IMR-90 (cell line): ENCODE data around the gene PARL. TPM values are rescaled to one million over a fixed set of nuclear protein-coding genes. Genes with fewer than 3 reads are reported as not detected.
A peak's percentile ranks its signal among the peaks of the same experiment; 100 is the strongest.

Experiments used
- ATAC-seq: fragments of 200-7000 bp; cut with Tn5 transposase; 2 replicates; pipeline ENCODE4 v1.9.1; 2020; ENCODE audit warnings: low read depth, mild to moderate bottlenecking, moderate library complexity
- BruUV-seq: library from RNA; stranded (reverse); fragments of 400-500 nt; replicated peaks from 2 replicates; lab custom pipeline; 2021; lab: Mats Ljungman, UMichigan
- CTCF ChIA-PET: fragments of 300-600 bp; formaldehyde crosslinking; extraction: SDS; loops from one replicate; lab custom pipeline; 2021; ENCODE audit warnings: antibody characterized with exemption; lab: Yijun Ruan, JAX
- POLR2A ChIA-PET: fragments of 300-600 bp; sonication (Branson Sonifier 250); formaldehyde crosslinking; loops from one replicate; lab custom pipeline; 2022; ENCODE audit warnings: antibody characterized with exemption; ENCODE audit not compliant: unreplicated experiment; lab: Charles Lee
- DNase-seq: peaks from one replicate; pipeline ENCODE4 v3.0.0; 2013
- H2AFZ ChIP-seq: replicated peaks from 2 replicates; pipeline ENCODE3; 2013; ENCODE audit warnings: low read length, mild to moderate bottlenecking; ENCODE audit not compliant: poor library complexity
- H2AK5ac ChIP-seq: 2 replicates; pipeline ENCODE4 v1.6.1; 2013; ENCODE audit warnings: low read depth, low read length, inconsistent platforms
- H2AK9ac ChIP-seq: replicated peaks from 2 replicates; pipeline ENCODE3; 2013; ENCODE audit warnings: mild to moderate bottlenecking, low read depth, low read length, moderate library complexity; ENCODE audit not compliant: poor library complexity
- H2BK120ac ChIP-seq: 2 replicates; pipeline ENCODE4 v1.6.1; 2013; ENCODE audit warnings: low read depth, low read length, inconsistent platforms
- H2BK15ac ChIP-seq: 3 replicates; pipeline ENCODE4 v1.6.1; 2013; ENCODE audit warnings: low read depth, low read length, inconsistent platforms
- H2BK20ac ChIP-seq: 2 replicates; pipeline ENCODE4 v1.6.1; 2013; ENCODE audit warnings: low read depth, mild to moderate bottlenecking, inconsistent platforms, low read length, moderate library complexity
- H2BK5ac ChIP-seq: 2 replicates; pipeline ENCODE4 v1.6.1; 2013; ENCODE audit warnings: mild to moderate bottlenecking, low read depth, low read length, inconsistent platforms; ENCODE audit not compliant: poor library complexity, severe bottlenecking
- H3K14ac ChIP-seq: replicated peaks from 2 replicates; pipeline ENCODE4 v1.6.1; 2013; ENCODE audit warnings: low read depth, low read length, inconsistent platforms
- H3K18ac ChIP-seq: 2 replicates; pipeline ENCODE4 v1.6.1; 2013; ENCODE audit warnings: low read depth, low read length, control low read depth
- H3K23ac ChIP-seq: 2 replicates; pipeline ENCODE4 v1.6.1; 2013; ENCODE audit warnings: low read depth, low read length, inconsistent platforms
- H3K27ac ChIP-seq: 2 replicates; pipeline ENCODE4 v1.5.1; 2013; ENCODE audit warnings: mild to moderate bottlenecking, control low read depth, low read length; ENCODE audit not compliant: insufficient read depth
- H3K27me3 ChIP-seq: 2 replicates; pipeline ENCODE4 v1.6.1; 2013; ENCODE audit warnings: low read length; ENCODE audit not compliant: control insufficient read depth, insufficient read depth
- H3K36me3 ChIP-seq: 2 replicates; pipeline ENCODE4 v1.6.1; 2013; ENCODE audit warnings: low read length, mixed read lengths; ENCODE audit not compliant: control insufficient read depth, insufficient read depth
- H3K4ac ChIP-seq: 2 replicates; pipeline ENCODE4 v1.6.1; 2013; ENCODE audit warnings: low read depth, low read length, inconsistent platforms
- H3K4me1 ChIP-seq: 2 replicates; pipeline ENCODE4 v1.6.1; 2013; ENCODE audit warnings: low read length, mixed read lengths; ENCODE audit not compliant: control insufficient read depth, insufficient read depth
- H3K4me2 ChIP-seq: 2 replicates; pipeline ENCODE4 v1.6.1; 2013; ENCODE audit warnings: low read depth, mild to moderate bottlenecking, control low read depth, low read length, moderate library complexity
- H3K4me3 ChIP-seq: 2 replicates; pipeline ENCODE4 v1.5.1; 2013; ENCODE audit warnings: low read depth, mild to moderate bottlenecking, control low read depth, low read length, moderate library complexity; ENCODE audit not compliant: insufficient read depth
- H3K56ac ChIP-seq: 2 replicates; pipeline ENCODE4 v1.6.1; 2013; ENCODE audit warnings: low read length, inconsistent platforms; ENCODE audit not compliant: insufficient read depth; ENCODE audit errors: extremely low read depth
- H3K79me1 ChIP-seq, 2 experiments: 2 replicates each; pipeline ENCODE4 v1.6.1; 2013; ENCODE audit warnings: low read length in 2 of 2, inconsistent platforms in 1 of 2, low read depth in 1 of 2
- H3K9ac ChIP-seq: 2 replicates; pipeline ENCODE4 v1.6.1; 2013; ENCODE audit warnings: low read depth, low read length, control low read depth
- H3K9me1 ChIP-seq: 2 replicates; pipeline ENCODE4 v1.6.1; 2013; ENCODE audit warnings: low read length, inconsistent platforms; ENCODE audit not compliant: insufficient read depth
- H3K9me3 ChIP-seq: 2 replicates; pipeline ENCODE4 v1.6.1; 2013; ENCODE audit warnings: low read length; ENCODE audit not compliant: control insufficient read depth, insufficient read depth
- H4K20me1 ChIP-seq: 2 replicates; pipeline ENCODE4 v1.6.1; 2013; ENCODE audit warnings: low read length, inconsistent platforms; ENCODE audit not compliant: insufficient read depth
- H4K5ac ChIP-seq: 2 replicates; pipeline ENCODE4 v1.6.1; 2013; ENCODE audit warnings: mild to moderate bottlenecking, low read depth, low read length, control low read depth
- H4K8ac ChIP-seq, 2 experiments: 2 replicates each; pipeline ENCODE4 v1.6.1; 2013; ENCODE audit warnings: low read depth in 2 of 2, low read length in 2 of 2, control low read depth in 1 of 2, inconsistent platforms in 1 of 2
- H4K91ac ChIP-seq: 2 replicates; pipeline ENCODE4 v1.6.1; 2013; ENCODE audit warnings: low read depth, low read length, inconsistent platforms; ENCODE audit not compliant: insufficient read depth
- BHLHE40 ChIP-seq: fragments of 150-350 bp; IDR thresholded peaks from 2 replicates; pipeline ENCODE4 v1.6.1; 2016; ENCODE audit warnings: mild to moderate bottlenecking, low read depth, low read length
- CEBPB ChIP-seq: IDR thresholded peaks from 2 replicates; pipeline ENCODE4 v1.6.1; 2012; ENCODE audit warnings: low read depth, low read length, improper control_type of control experiment
- CHD1 ChIP-seq: IDR thresholded peaks from 2 replicates; pipeline ENCODE4 v1.6.1; 2012; ENCODE audit warnings: low read depth, low read length, improper control_type of control experiment
- CTCF ChIP-seq: conservative IDR thresholded peaks from 2 replicates; pipeline ENCODE4 v1.5.1; 2012; ENCODE audit warnings: mild to moderate bottlenecking, low read depth, low read length, improper control_type of control experiment
- ELK1 ChIP-seq: fragments of 150-350 bp; IDR thresholded peaks from 2 replicates; pipeline ENCODE4 v1.6.1; 2016; ENCODE audit warnings: low read depth, mild to moderate bottlenecking, low read length, moderate library complexity, borderline replicate concordance
- FOS ChIP-seq: fragments of 150-350 bp; IDR thresholded peaks from 2 replicates; pipeline ENCODE4 v1.6.1; 2016; ENCODE audit warnings: low read depth, low read length
- MAFK ChIP-seq: IDR thresholded peaks from 2 replicates; pipeline ENCODE4 v1.6.1; 2012; ENCODE audit warnings: low read depth, low read length, improper control_type of control experiment
- MAZ ChIP-seq: IDR thresholded peaks from 2 replicates; pipeline ENCODE4 v1.6.1; 2012; ENCODE audit warnings: low read depth, mild to moderate bottlenecking, low read length, improper control_type of control experiment, moderate library complexity, borderline replicate concordance
- MXI1 ChIP-seq: IDR thresholded peaks from 2 replicates; pipeline ENCODE4 v1.6.1; 2012; ENCODE audit warnings: low read depth, mild to moderate bottlenecking, low read length, moderate library complexity, borderline replicate concordance
- NFE2L2 ChIP-seq: fragments of 150-350 bp; IDR thresholded peaks from 2 replicates; pipeline ENCODE4 v1.6.1; 2016; ENCODE audit warnings: low read depth, mild to moderate bottlenecking, low read length
- POLR2A ChIP-seq: IDR thresholded peaks from 2 replicates; pipeline ENCODE4 v1.6.1; 2012; ENCODE audit warnings: mild to moderate bottlenecking, low read depth, low read length
- RAD21 ChIP-seq: IDR thresholded peaks from 2 replicates; pipeline ENCODE4 v1.6.1; 2012; ENCODE audit warnings: low read length, improper control_type of control experiment
- RCOR1 ChIP-seq: IDR thresholded peaks from 2 replicates; pipeline ENCODE4 v1.6.1; 2012; ENCODE audit warnings: mild to moderate bottlenecking, low read length, improper control_type of control experiment; ENCODE audit not compliant: insufficient replicate concordance
- RFX5 ChIP-seq: IDR thresholded peaks from 2 replicates; pipeline ENCODE4 v1.8.0; 2012; ENCODE audit warnings: low read depth, mild to moderate bottlenecking, low read length, moderate library complexity
- SMC3 ChIP-seq: fragments of 150-350 bp; IDR thresholded peaks from 2 replicates; pipeline ENCODE4 v1.6.1; 2016; ENCODE audit warnings: low read depth, mild to moderate bottlenecking, antibody characterized with exemption, low read length, moderate library complexity
- USF2 ChIP-seq: fragments of 150-350 bp; IDR thresholded peaks from 2 replicates; pipeline ENCODE4 v1.6.1; 2017; ENCODE audit warnings: mild to moderate bottlenecking, antibody characterized with exemption, low read length, low read depth
- WGBS, 2 experiments: methylation state at CpG; one replicate each; pipeline versions ENCODE4 v1.1.5 to v1.1.7; 2013; ENCODE audit warnings: missing lambda C conversion rate in 2 of 2; ENCODE audit not compliant: insufficient read length in 1 of 2; ENCODE audit errors: extremely low coverage in 2 of 2; 5-methylcytosine and 5-hydroxymethylcytosine counted together
- dilution Hi-C: fragments of 300-500 bp; cut with HindIII; formaldehyde crosslinking; loops from one replicate; pipeline ENCODE4 v1.14.3; 2018; ENCODE audit warnings: low sequenced_read_pairs; ENCODE audit not compliant: unreplicated experiment
- in situ Hi-C: fragments of 300-500 bp; cut with MboI; formaldehyde crosslinking; loops from 3 replicates; pipeline ENCODE4 v1.14.3; 2019; ENCODE audit warnings: low sequenced_read_pairs, inconsistent platforms, mixed read lengths
- intact Hi-C: fragments of 100-400 bp; cut with micrococcal nuclease; formaldehyde crosslinking; loops from 2 replicates; pipeline ENCODE4 v1.10.0; 2022
- polyA plus RNA-seq, 3 experiments: library from polyadenylated mRNA; depleted of rRNA; stranded (reverse); fragments of >200 nt; gene quantifications; 2 replicates each; pipeline ENCODE4 v1.2.3, GENCODE V29; 2012; ENCODE audit warnings: low replicate concordance in 1 of 3
- total RNA-seq: library from RNA; depleted of rRNA; stranded (reverse); fragments of >200 nt; gene quantifications from 2 replicates; pipeline ENCODE4 v1.2.3, GENCODE V29; 2012

Gene PARL
- total and polyA plus RNA-seq, 2 of the 4 experiments (the other 2 are of a cell fraction): 35.5 to 42.6 TPM

- H2AK5ac ChIP-seq: no peak overlapping the region
- ATAC-seq (no peak), DNase-seq (no peak)
- intact Hi-C loops (no loop called here), in situ Hi-C loops (no loop called here), dilution Hi-C loops (no loop called here)
- H4K91ac ChIP-seq: no peak overlapping the region
- no peaks in the 10 kb centered on the region for H3K79me1 ChIP-seq
- no peak overlapping the region for H2BK20ac ChIP-seq
- no peak overlapping the region for H2AK9ac ChIP-seq
- H2BK5ac ChIP-seq: no peak overlapping the region
- no TSS peak for BruUV-seq
- H3K9ac ChIP-seq: no peak overlapping the region
- H3K4ac ChIP-seq: no peak overlapping the region
- no peak overlapping the region for H3K4me3 ChIP-seq
- H3K56ac ChIP-seq: no peak overlapping the region
- TF ChIP-seq CTCF (no peak), POLR2A (no peak), NFE2L2 (no peak), RFX5 (no peak), USF2 (no peak), RCOR1 (no peak), CHD1 (no peak), SMC3 (no peak), MAFK (no peak), ELK1 (no peak), MAZ (no peak), RAD21 (no peak), FOS (no peak), MXI1 (no peak), BHLHE40 (no peak), CEBPB (no peak)
- no peak overlapping the region for H2BK120ac ChIP-seq
- no peaks in the 10 kb centered on the region for H3K36me3 ChIP-seq
- no peaks in the 10 kb centered on the region for H4K20me1 ChIP-seq
- H4K8ac ChIP-seq: no peak overlapping the region
- H3K27me3 ChIP-seq: peaks cover 15% of the 10 kb centered on the region
- no peaks in the 10 kb centered on the region for H3K9me1 ChIP-seq
- H3K27ac ChIP-seq: no peak overlapping the region
- no peak overlapping the region for H3K18ac ChIP-seq
- no peaks in the 10 kb centered on the region for H3K4me1 ChIP-seq
- H3K9me3 ChIP-seq: no peaks in the 10 kb centered on the region
- WGBS, 2 experiments: 75% methylated on average over 4 of the region's 9 CpGs; no CpG with 5 or more reads in 1 of the 2 experiments
- H2AFZ ChIP-seq: peak overlapping the region; percentile 28
- POLR2A ChIA-PET: interaction anchor here (1.0 kb wide), 1 partner anchor 267 kb away, joined by 3 read pairs; no protein-coding TSS in a partner anchor
- no peak overlapping the region for H2BK15ac ChIP-seq
- no peak overlapping the region for H3K23ac ChIP-seq
- H3K4me2 ChIP-seq: no peak overlapping the region
- no peak overlapping the region for H4K5ac ChIP-seq
- CTCF ChIA-PET: no interaction called here
- no peak overlapping the region for H3K14ac ChIP-seq
These were observed 28.9 kb upstream of the PARL start for GRCh38 chr3:183913580-183913920.
